HG03378 (cell line): ENCODE results near the gene ADAMTSL1.

Source experiments
- ATAC-seq: cut with Tn5 transposase; IDR thresholded peaks from one replicate; pipeline ENCODE4 v1.9.1; 2021; ENCODE audit warnings: mild to moderate bottlenecking, moderate library complexity; ENCODE audit not compliant: unreplicated experiment

Gene ADAMTSL1

DNA sequence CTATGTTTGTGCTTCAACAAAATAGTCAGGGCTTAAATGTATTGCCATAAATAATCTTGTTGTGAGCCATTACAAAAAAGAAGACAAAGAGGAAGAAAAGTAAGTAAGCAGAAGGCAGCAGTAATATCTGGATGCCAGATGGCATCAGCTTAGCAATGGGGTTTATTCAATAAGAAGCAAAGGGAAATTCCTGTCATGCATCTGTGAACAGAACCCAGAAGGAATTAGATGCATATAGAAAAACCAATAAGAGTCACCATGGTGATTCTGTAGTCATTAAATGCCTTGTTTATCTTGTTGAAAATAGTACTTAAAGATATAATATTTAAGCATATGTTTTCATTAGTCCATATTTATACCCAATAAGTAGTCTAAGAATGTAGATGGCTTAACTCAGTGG is 216.0 kb downstream of the ADAMTSL1 start:
- ATAC-seq, result no peak

DNA sequence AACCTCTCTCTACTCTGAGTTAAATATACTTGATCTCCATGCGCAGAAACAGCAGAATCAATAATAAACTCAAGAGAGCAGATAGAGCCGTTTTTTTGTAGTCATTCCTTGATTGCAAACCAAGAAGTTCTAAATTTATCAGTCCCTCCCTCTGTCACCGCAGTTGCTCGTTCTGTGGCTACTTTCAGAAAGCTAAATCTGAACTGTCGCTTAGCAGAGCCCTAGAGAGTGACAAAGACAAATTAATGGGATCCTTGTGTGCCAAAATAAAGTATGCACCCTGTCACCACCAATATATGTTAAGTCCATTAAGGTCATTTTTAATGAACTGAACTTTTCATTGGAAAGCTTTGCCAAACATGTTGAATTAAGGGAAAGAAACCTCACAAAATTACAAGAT is 218.3 kb downstream of the ADAMTSL1 start:
- ATAC-seq, result no peak

DNA sequence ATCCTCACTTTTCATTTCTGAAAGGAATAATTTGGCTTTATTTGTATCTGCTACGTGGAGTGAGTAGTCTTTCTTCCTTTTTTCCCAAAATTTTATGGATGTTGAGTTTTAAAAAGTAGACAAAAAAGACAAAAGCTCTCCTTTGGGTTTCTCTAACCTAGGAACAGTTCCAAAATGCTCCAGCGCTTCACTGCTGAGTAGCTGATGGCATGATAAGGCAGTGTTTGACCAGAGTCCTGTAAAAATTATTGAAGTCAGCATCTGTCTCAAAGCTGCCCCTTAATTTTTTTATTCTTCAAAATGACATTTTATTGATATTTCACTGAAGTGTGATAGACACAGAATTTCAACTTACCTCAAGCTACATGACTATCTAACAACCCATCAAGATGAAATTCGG is 219.0 kb downstream of the ADAMTSL1 start:
- no peak for ATAC-seq

DNA sequence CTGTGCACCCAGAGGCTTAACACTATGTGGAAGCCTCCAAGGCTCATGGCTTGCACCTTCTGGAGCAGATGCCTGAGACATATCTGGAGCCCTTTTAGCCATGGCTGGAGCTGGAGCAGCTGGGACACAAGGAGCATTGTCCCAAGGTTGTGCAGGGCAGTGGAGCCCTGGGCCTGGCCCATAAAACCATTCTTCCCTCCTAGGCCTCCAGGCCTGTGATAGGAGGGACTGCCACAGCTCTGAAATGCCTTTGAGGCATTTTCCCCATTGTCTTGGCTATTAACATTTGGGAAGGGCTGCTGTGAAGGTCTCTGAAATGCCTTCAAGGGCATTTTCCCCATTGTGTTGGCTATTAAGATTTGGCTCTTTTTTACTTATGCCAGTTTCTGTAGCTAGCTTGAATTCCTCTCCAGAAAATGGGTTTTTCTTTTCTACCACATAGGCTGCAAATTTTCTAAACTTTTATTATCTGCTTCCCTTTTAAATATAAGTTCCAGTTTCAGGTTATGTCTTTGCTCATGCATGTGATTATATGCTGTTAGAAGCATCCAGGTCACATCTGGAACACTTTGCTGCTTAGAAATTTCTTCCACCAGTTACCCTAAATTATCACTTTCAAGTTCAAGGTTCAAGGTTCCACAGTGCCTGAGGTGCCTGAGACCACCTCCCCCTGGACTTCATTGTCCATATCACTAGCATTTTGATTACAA is 221.2 kb downstream of the ADAMTSL1 start:
- no peak for ATAC-seq

DNA sequence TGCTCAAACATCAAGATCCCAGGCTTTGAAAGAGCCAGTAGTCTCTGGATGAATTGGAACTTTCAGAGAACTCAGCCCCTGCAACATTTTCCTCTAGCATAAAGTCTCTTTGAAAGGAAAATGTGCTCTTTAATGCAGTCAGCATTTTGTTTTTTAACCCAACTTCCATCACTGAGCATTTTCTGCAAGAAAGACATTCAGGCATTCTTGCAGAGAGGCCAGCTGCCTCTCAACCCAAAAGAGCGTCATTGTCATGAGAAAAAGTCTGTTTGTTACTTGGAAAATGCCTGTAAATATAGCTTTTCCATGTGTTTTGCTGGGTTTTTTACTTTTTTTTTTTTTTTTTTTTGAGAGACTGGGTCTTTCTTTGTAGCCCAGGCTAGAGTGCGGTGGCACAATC is 225.0 kb downstream of the ADAMTSL1 start:
- no peak for ATAC-seq

DNA sequence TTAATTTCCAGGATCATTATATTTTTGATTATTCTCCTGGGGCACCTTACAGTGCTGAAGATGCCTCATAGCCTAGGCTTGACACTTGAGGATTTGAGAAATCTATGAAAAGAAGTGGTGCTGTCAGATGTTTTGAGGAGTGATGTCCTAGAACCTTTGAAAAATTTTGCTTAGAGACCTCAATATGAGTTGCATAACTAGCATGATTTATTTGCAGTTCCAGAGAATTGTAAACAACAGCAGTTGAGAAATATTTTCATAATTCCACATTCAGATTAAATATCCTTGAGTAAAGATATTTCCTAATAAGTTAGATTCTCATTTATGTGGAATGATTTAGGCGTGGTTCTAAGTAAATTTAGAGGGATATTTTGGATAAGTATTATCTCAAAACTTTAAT is 225.8 kb downstream of the ADAMTSL1 start:
- ATAC-seq, result no peak

DNA sequence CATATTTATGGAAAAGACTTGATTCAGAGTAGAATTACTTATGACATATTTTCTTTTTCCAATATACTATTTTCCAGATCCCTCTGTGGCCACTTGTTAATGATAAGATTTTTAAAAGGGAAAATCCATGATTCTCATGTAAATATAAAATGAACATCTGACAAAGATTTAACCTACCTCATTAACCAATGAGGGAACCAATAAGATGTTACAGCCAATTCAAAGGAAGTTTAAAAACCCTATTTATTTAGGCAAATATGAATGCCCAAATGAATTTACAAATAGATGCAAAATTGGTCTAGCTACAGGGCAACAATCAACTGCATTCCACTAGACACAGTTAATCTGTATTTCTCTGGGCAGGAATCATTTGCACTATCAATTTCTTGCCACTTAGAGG is 226.8 kb downstream of the ADAMTSL1 start:
- no peak for ATAC-seq

DNA sequence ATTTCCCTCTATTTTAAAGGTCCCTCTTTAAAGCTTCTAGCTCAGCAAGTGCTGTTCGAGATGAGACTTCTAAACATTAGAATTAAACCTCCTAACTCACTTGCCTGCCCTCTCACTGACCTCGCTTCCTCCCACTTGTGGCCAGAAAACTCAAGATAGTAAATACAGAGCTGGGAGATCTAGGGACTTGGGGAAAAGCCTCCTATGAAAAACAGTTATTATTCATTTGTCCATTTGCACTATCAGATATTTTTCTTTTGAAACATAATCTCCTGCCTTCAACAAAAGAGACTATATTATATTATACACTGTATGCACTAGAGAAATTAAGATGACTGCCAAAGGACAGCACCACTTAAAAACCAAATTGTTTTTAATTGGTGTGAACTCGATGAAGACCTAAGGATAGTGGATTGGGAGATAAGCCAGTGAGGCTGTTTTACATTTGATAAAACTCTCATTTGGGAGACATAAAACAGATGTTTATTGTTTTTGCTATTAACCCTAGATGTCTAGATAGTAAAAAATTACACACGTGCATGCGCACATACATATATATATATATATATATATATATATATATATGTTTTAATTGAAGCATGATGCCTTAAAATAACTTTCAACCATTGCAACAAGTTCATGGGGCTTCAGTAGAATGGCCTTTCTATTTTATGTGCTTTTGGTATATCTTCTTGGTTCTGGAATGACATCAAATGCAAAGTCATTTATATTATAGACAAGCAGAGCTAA is 229.4 kb downstream of the ADAMTSL1 start:
- ATAC-seq, result no peak

DNA sequence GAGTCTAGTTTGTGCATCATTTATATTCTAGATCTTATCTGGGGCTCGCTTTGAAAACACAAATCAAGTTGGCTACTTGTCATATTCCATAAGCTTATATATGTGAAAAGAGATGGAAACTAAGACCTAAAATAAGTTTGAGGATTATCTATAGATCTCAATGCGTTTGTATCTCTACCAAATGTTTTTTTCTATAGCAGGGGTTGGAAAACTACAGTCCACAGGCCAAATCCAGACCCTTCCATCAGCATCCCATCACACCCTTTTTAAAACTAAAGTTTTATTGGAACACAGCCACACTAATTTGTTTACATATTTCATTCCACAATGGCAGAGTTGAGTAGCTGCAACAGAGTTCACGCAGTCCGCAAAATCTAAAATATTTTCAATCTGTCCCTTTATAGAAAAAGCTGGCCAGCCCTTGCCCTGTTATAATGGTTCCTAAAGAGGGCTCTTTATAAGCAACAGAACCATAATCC is 230.0 kb downstream of the ADAMTSL1 start:
- no peak for ATAC-seq

DNA sequence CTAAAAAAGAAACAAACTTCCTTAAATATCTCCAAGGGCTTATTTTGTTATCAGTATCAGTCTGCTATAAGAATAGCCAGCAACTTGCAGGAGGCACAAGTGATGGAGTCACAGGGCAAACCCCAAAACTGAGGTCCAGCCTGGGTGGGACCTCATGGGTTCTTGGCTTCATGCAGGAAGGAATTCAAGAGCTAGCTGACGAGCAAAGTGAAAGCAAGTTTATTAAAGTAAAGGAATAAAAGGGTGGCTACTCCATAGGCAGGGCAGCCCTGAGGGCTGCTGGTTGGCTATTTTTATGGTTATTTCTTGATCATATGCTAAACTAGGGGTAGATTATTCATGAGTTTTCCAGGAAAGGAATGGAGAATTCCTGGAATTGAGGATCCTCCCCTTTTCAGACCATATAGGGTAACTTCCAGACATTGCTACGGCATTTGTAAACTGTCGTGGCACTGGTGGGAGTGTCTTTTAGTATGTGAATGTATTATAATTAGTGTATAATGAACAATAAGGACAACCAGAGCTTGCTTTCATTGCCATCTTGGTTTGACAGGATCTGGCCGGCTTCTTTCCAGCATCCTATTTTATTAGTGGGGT is 231.9 kb downstream of the ADAMTSL1 start:
- ATAC-seq, result no peak

DNA sequence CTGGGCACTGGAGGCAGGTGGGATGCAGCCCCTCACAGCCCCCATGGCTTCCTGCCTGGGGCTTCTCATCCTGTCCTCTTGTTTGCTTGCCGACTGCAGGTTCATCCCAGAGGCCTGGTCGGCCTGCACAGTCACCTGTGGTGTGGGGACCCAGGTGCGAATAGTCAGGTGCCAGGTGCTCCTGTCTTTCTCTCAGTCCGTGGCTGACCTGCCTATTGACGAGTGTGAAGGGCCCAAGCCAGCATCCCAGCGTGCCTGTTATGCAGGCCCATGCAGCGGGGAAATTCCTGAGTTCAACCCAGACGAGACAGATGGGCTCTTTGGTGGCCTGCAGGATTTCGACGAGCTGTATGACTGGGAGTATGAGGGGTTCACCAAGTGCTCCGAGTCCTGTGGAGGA is 232.7 kb downstream of the ADAMTSL1 start:
- no peak for ATAC-seq

DNA sequence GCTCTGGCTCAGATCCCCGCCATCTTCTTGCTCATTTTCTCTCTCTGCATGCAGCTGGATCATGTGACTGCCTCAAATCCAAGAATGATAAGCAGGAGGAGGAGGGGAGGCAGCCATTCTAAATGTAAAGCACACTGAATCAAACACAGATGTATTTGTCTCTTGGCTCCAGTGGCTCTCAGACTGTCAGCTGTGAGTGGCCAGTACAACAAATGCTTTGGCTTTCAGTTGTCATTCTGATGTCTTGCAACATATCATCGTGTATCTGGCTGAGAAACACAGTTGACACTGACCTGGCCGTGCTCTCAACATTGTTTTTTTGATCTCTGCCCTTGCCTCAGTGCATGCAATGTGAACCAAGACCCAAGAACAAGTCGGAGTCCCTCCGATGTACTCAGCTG is 233.1 kb downstream of the ADAMTSL1 start:
- ATAC-seq, result no peak

DNA sequence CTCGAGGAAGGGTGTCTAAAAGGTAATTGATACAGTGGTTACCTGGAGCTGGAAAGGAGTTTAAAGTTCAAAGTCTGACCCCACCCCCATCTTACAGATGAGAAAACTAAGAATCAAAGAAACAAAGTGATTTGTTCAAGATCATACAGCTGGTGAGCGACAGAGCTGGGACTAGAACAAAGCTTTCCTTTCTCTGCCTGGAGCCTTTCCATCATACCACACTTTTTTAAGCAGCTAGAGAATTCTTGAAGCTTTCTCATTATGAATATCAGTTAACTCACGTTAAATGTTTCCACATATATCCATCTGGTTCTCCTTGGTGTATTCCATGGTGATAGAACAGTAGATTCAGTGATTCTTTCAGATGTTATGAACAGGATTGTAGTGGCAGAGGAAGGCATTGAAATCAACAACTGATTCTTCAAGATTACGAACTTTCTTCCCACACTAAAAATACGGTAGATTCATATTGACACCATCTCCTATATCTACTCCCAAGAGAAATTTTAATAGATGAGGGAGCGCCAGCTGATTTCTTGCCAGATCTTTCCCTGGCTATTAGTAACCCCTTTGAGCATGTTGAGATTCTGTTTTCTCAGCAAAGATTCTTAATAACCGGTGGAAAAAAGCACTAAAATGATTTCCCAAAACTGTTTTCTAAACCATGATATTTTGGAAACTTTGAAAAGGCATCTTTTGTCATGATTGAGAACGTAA is 233.7 kb downstream of the ADAMTSL1 start:
- no peak for ATAC-seq

DNA sequence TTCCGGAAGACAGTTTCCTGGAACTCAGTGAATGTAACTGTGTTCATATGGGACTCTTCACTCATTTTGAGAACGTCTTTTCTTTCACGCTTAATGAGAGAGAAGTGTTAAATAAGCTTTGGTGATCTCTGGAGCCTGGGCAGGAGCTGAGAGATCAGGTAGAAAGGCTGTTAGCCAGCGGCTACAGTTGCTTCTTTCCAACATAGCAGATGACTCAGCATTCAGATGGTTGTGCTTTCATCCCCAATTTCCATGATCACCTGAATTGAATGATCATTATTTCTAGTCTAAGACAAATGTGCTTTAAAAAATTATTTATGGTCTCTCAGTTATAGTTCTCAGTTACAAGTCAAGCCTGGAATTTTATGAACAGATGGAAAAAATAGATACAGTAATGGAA is 234.5 kb downstream of the ADAMTSL1 start:
- ATAC-seq, result no peak

DNA sequence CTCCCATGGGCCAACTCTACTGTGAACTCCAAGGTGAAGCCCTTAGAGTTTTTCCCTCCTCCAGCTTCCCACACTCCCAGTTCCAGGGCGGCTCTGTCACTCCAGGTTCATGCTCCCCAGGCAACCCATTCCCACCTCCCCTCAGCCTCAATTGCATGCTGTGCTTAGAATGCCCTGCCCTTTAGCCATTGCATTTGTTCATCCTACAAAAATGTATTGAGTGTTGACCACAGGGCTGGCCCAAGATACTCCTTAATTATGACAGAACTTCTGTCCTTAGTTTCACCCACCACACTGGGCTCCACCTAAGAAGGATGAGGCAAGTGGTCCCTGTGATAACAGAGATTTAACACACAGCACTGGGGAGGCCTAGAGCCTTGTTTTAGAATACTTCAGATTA is 236.1 kb downstream of the ADAMTSL1 start:
- no peak for ATAC-seq

DNA sequence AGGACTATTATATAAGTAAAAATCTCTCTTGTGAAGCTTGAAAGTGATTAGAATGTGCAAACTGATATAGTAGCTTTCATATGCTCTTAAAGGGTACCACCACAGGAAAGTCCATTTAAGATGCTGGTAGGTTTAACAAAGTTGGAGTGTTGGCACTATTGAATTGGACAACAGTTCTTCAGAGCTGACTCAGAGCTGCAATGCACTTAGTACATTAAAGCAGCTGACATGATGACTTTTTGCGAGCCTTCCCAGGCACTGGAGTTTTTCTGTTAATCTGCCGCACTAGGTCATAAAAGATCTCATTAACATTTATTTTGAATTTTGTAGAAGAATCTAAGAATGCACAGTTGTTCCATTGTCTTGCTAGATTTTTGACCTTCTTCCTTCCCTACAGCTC is 243.8 kb downstream of the ADAMTSL1 start:
- ATAC-seq, result no peak

DNA sequence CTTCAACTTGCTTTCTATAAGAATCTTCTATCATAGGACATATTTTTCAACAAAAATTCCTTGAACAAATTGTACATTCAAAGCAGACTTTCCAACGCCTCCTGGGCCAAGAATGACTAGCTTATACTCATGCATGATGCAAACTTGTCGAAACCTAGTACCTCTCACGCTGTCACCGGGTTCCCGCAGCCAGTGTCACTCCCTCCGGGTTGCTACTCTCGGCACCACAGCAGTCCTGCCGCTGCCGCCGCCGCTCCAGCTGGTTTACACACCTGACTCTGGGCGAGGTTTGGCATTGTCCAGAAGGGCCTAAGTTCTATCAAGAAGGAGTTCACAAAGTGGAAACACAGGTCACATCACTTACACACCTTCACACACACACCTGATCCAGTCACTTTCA is 244.4 kb downstream of the ADAMTSL1 start:
- no peak for ATAC-seq

DNA sequence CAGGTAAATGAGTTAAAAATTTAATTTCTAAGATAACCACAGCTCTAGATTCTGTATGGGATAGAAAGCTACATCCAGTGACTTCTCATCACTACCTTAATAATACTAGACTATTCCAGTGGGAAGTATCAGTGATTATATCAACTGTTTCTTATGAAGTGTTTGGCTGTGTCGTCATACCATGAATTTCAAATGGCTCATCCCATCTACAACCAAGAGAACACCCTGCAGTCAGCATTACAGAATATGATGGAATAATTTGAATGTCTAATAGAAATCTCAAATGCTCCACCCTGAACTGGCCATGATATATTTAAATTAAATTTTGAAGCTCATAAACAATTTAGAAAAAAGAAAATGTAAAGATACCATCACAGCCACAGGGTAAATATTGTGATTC is 245.0 kb downstream of the ADAMTSL1 start:
- ATAC-seq, result no peak

DNA sequence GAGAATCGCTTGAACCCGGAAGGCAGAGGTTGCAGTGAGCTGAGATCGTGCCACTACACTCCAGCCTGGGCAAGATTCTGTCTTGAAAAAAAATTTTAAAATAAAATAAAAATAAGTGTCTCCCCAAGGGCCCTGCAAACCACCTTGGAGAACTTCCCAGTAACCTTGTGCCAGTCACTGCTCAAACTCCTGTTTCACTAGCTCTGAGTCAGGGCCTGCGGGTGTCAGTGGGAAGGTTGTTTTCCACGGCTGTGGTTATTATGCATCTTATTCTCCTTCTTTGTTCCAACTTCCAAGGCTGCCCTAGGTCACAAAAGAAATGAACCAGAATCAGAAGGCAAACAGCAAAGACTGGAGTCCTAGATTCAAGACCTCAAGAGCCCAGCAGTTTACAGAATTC is 246.7 kb downstream of the ADAMTSL1 start:
- ATAC-seq, result no peak

DNA sequence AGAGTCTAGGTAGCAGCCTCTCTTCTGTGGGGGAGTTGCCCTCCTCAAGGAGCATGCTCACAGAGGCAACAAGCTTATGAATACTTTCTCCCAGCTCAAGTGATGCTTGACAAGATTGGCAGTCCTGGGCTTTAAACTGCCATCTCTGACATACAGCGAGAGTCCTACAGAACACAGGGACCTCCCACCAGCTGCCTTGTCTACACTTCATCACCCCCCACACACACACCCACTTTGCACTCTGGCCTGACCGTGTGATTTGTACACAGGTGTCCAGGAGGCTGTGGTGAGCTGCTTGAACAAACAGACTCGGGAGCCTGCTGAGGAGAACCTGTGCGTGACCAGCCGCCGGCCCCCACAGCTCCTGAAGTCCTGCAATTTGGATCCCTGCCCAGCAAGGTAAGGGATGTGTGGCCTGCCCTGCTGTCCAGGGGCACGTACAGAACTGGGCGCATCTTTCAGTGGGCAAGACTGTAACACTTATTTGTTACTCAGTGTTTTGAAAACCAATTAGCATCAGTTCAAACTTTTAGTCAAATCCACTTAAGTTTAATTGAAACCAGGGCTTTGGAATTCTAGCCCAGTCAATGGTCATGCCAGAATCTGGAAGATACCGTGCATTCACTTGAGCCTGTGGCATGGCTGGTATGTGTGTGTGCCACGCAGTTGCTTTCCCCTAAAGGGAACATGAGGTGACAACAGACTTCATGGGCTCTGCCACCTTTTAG is 247.5 kb downstream of the ADAMTSL1 start:
- ATAC-seq, result no peak

DNA sequence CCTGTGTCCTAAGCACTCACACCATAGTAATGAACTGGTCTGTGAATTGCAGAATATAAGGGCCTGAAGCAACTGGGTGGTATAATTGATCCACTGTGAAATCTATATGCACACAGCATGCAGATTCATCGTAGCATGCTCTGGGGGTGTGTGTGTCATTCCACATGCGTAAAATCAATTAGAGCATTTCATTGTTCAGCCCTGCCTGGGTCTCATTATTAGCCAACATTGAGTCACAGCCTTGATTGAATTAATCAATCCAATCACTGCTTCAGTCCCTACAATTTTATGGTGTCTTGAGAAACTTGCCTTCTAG is 248.0 kb downstream of the ADAMTSL1 start:
- ATAC-seq, result no peak
